ENCODE data around the gene PRR15L. TPM values are rescaled to one million over a fixed set of nuclear protein-coding genes. Genes with fewer than 3 reads are reported as not detected.

Gene PRR15L
- total RNA-seq, 4 donors from 2014 or later = 0.87 TPM; not detected in 3

DNA sequence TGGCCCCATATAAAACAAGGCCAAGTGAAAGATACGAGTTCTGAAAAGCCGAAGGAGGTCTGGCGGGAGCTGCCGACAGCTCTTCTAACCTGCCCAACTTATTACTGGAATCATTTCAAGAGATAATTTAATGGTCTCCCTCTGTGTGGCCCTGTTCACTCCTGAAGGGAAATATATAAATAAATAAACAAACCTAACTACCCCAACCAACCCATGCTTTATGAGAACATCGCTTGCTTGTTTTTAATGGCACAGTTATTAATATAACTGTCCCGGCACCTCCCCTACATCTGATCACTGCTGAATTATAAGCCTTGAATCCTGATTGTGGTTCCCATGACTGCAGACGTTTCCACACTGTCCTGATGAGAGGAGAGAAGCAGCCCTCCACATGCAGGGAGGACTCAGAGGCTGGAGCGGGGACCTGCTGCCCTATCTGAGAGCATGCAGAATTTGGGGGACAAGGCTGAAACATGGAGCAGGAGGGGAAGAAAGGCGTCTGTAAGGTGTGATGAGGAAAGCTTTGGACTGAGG, 35.4 kb upstream of the PRR15L start:
- no peak for DNase-seq
- Histone ChIP-seq H3K4me1 (no peaks in the 10 kb centered on the region), H3K9me3 (no peaks in the 10 kb centered on the region), H3K27ac (no peak overlapping the region), H3K4me3 (no peak overlapping the region), H3K27me3 (peaks cover 0 to 2% (median 0%) of the 10 kb centered on the region in 3 donors), H3K36me3 (no peaks in the 10 kb centered on the region)
- intact Hi-C loops (cut with DNase I; ENCODE audit: low total_unique reads) = no loop called here
- ATAC-seq = no peak
- TF ChIP-seq POLR2A (IDR thresholded peaks at IDR 0.05) = no peak
- TF ChIP-seq, protein P1, sequence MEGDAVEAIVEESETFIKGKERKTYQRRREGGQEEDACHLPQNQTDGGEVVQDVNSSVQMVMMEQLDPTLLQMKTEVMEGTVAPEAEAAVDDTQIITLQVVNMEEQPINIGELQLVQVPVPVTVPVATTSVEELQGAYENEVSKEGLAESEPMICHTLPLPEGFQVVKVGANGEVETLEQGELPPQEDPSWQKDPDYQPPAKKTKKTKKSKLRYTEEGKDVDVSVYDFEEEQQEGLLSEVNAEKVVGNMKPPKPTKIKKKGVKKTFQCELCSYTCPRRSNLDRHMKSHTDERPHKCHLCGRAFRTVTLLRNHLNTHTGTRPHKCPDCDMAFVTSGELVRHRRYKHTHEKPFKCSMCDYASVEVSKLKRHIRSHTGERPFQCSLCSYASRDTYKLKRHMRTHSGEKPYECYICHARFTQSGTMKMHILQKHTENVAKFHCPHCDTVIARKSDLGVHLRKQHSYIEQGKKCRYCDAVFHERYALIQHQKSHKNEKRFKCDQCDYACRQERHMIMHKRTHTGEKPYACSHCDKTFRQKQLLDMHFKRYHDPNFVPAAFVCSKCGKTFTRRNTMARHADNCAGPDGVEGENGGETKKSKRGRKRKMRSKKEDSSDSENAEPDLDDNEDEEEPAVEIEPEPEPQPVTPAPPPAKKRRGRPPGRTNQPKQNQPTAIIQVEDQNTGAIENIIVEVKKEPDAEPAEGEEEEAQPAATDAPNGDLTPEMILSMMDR (IDR thresholded peaks at IDR 0.05 in 4 of 5, conservative IDR thresholded peaks at IDR 0.05 in 1 of 5) = no peak
- in situ Hi-C loops (cut with MboI; ENCODE audit: low sequenced_read_pairs in 4 of 4) = no loop called here

DNA sequence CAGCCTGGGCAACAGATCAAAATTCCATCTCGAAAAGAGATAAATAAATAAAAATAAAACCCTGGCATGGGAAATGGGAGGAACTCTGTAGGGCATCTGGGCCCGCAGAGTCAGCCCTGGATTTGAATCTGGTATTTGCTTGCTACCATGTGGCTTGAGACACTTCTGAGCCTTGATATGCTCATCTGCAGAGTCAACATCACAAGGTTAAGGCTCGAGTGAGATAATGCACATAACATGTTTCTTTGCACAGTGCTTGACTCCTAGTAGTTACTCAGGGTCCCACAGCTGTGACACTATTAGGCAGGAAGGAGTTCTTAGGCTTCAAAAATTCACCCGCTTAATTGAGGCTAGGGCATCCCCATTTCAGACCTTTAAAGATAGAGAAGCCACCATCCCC, 34.5 kb upstream of the PRR15L start:
- TF ChIP-seq, protein P1 (IDR thresholded peaks at IDR 0.05 in 4 of 5, conservative IDR thresholded peaks at IDR 0.05 in 1 of 5) = no peak
- no peak for TF ChIP-seq POLR2A (IDR thresholded peaks at IDR 0.05)
- intact Hi-C loops (cut with DNase I; ENCODE audit: low total_unique reads) = no loop called here
- no peak overlapping the region for H3K4me3 ChIP-seq
- no peak for ATAC-seq
- H3K4me1 ChIP-seq = no peaks in the 10 kb centered on the region
- H3K27me3 ChIP-seq = no peaks in the 10 kb centered on the region
- H3K27ac ChIP-seq = no peak overlapping the region
- no peaks in the 10 kb centered on the region for H3K9me3 ChIP-seq
- no peaks in the 10 kb centered on the region for H3K36me3 ChIP-seq
- DNase-seq = no peak
- in situ Hi-C loops (cut with MboI; ENCODE audit: low sequenced_read_pairs in 4 of 4) = no loop called here

DNA sequence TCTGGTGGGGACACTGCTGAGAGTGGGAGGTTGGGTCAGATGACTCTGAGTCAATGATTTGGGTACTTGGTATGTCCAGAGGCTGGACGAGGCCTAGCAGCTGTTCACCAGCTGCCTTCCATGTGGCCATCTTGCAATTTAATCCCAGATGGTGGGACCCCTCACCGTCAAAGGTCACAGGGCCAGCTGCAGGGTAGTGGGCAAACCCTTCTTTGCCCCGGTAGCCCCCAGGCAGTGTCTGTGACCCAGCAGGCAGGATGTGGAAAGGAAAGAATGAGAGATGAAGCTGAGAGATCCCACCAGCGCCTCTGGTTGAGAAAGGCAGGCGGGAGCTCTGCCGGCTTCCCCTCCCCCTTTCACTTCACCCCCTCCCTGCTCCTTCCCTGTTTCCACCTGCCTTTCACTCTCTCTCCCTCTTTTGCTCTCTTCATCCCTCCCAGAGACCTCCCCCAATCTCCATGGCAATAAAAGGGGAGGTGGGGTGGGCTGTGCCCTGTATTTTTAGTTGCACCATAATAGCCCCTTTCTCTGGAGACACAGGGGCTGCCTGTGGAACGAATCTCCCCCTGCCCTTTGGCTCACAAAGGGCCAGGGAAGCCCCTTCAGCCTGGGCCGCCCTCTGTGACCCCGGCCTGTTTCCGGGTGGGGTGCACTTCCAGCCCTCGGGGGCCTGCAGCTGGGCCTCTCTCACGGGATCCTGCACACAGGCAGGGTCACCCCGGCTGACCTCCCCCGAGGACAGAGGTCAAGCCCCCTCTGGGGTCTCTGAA, 33.5 kb upstream of the PRR15L start:
- DNase-seq (no peak), ATAC-seq (no peak)
- no peaks in the 10 kb centered on the region for H3K9me3 ChIP-seq
- H3K27me3 ChIP-seq = no peaks in the 10 kb centered on the region
- no peak overlapping the region for H3K4me3 ChIP-seq
- no peak overlapping the region for H3K27ac ChIP-seq
- no peaks in the 10 kb centered on the region for H3K36me3 ChIP-seq
- in situ Hi-C loops (cut with MboI; ENCODE audit: low sequenced_read_pairs in 4 of 4) = no loop called here
- no peaks in the 10 kb centered on the region for H3K4me1 ChIP-seq
- intact Hi-C loops (cut with DNase I; ENCODE audit: low total_unique reads) = no loop called here
- TF ChIP-seq, protein P1 (IDR thresholded peaks at IDR 0.05 in 4 of 5, conservative IDR thresholded peaks at IDR 0.05 in 1 of 5) = no peak
- no peak for TF ChIP-seq POLR2A (IDR thresholded peaks at IDR 0.05)

DNA sequence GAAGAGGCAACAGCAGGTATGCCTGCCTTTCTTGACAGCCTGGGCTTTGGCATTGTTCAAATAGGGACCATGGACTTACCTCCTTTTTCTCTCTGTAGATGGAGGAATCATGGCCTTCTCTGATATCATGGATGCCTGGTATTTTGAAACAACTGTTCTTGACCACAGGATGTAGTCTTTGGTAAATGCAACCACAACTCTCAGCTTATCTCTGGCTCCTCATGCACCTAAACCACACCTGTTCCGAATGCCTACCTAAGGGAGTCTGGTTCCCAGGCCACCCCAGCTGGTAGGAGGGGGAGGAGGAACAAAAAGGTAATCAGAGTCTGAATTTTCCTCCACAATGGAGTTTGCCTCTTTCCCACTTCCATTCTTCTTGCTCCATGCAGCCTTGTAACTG, 32.0 kb upstream of the PRR15L start:
- no peaks in the 10 kb centered on the region for H3K4me1 ChIP-seq
- in situ Hi-C loops (cut with MboI; ENCODE audit: low sequenced_read_pairs in 4 of 4) = no loop called here
- no peaks in the 10 kb centered on the region for H3K27me3 ChIP-seq
- no peaks in the 10 kb centered on the region for H3K36me3 ChIP-seq
- ATAC-seq (no peak), DNase-seq (no peak)
- intact Hi-C loops (cut with DNase I; ENCODE audit: low total_unique reads) = no loop called here
- no peak overlapping the region for H3K4me3 ChIP-seq
- no peak for TF ChIP-seq POLR2A (IDR thresholded peaks at IDR 0.05)
- TF ChIP-seq, protein P1 (IDR thresholded peaks at IDR 0.05 in 4 of 5, conservative IDR thresholded peaks at IDR 0.05 in 1 of 5) = no peak
- no peaks in the 10 kb centered on the region for H3K9me3 ChIP-seq
- no peak overlapping the region for H3K27ac ChIP-seq
